GM23338 (cell line): ENCODE results near the gene DIPK1A. TPM values are rescaled to one million over a fixed set of nuclear protein-coding genes. Genes with fewer than 3 reads are reported as not detected.

Experiments used
- ATAC-seq: fragments of 200-7000 bp; cut with Tn5 transposase; 3 replicates; pipeline ENCODE4 v1.9.1; 2020
- DNase-seq: peaks from one replicate; pipeline ENCODE4 v3.0.0-alpha.2; 2015; ENCODE audit warnings: low spot score
- H2AFZ ChIP-seq: fragments of 200-600 bp; sonication (generic); 2 replicates; pipeline ENCODE4 v1.8.0; 2016; ENCODE audit warnings: antibody characterized with exemption, mild to moderate bottlenecking, moderate library complexity
- H3F3A ChIP-seq: fragments of 200-600 bp; sonication (generic); replicated peaks from 2 replicates; pipeline ENCODE4 v1.8.0; 2017; ENCODE audit warnings: antibody characterized with exemption, mixed run types, low read depth
- H3K27ac ChIP-seq: fragments of 200-600 bp; sonication (generic); 2 replicates; pipeline ENCODE4 v1.6.1; 2016; ENCODE audit warnings: low read depth
- H3K27me3 ChIP-seq: fragments of 200-600 bp; sonication (generic); 2 replicates; pipeline ENCODE4 v1.8.0; 2016; ENCODE audit warnings: mild to moderate bottlenecking, mixed run types, moderate library complexity; ENCODE audit not compliant: insufficient read depth
- H3K36me3 ChIP-seq: fragments of 200-600 bp; sonication (generic); 2 replicates; pipeline ENCODE4 v1.8.0; 2016; ENCODE audit warnings: mild to moderate bottlenecking; ENCODE audit not compliant: insufficient read depth
- H3K4me1 ChIP-seq: fragments of 200-600 bp; sonication (generic); 2 replicates; pipeline ENCODE4 v1.8.0; 2016; ENCODE audit warnings: mild to moderate bottlenecking, moderate library complexity; ENCODE audit not compliant: insufficient read depth
- H3K4me2 ChIP-seq: fragments of 200-600 bp; sonication (generic); 2 replicates; pipeline ENCODE4 v1.7.1; 2017; ENCODE audit warnings: mixed run types
- H3K4me3 ChIP-seq: fragments of 200-600 bp; sonication (generic); 2 replicates; pipeline ENCODE4 v1.6.1; 2016; ENCODE audit warnings: mixed run types
- H3K79me2 ChIP-seq: fragments of 200-600 bp; sonication (generic); replicated peaks from 2 replicates; pipeline ENCODE4 v1.8.0; 2017; ENCODE audit warnings: mild to moderate bottlenecking; ENCODE audit not compliant: insufficient read depth
- H3K9me2 ChIP-seq: fragments of 200-600 bp; sonication (generic); 2 replicates; pipeline ENCODE4 v1.8.0; 2017; ENCODE audit not compliant: insufficient read depth
- H4K20me1 ChIP-seq: fragments of 200-600 bp; sonication (generic); replicated peaks from 2 replicates; pipeline ENCODE4 v1.8.0; 2017; ENCODE audit warnings: mild to moderate bottlenecking; ENCODE audit not compliant: insufficient read depth
- H3K27ac Mint-ChIP-seq: 2 replicates; pipeline ENCODE4 v1.8.0; 2020; ENCODE audit warnings: inconsistent platforms, mild to moderate bottlenecking, moderate library complexity, mixed read lengths
- H3K27me3 Mint-ChIP-seq: 3 replicates; pipeline ENCODE4 v1.8.0; 2022; ENCODE audit warnings: low read depth, mild to moderate bottlenecking, moderate library complexity, mixed read lengths, inconsistent platforms; ENCODE audit not compliant: insufficient read depth, poor library complexity
- H3K36me3 Mint-ChIP-seq: 3 replicates; pipeline ENCODE4 v1.8.0; 2021; ENCODE audit warnings: low read depth, mild to moderate bottlenecking, inconsistent platforms, moderate library complexity, mixed read lengths
- H3K4me1 Mint-ChIP-seq: 3 replicates; pipeline ENCODE4 v1.8.0; 2020; ENCODE audit warnings: mild to moderate bottlenecking, inconsistent platforms, mixed read lengths
- H3K4me3 Mint-ChIP-seq: 3 replicates; pipeline ENCODE4 v1.8.0; 2021; ENCODE audit warnings: moderate library complexity, mild to moderate bottlenecking, inconsistent platforms, mixed read lengths
- H3K9me3 Mint-ChIP-seq: 3 replicates; pipeline ENCODE4 v1.8.0; 2020; ENCODE audit warnings: moderate library complexity, mild to moderate bottlenecking, inconsistent platforms, mixed read lengths
- JUNB ChIP-seq: IDR thresholded peaks from one replicate; pipeline ENCODE4 v1.6.1; 2016; ENCODE audit warnings: antibody characterized with exemption; ENCODE audit not compliant: unreplicated experiment
- NANOG ChIP-seq: IDR thresholded peaks from 2 replicates; pipeline ENCODE4 v1.6.1; 2016; ENCODE audit warnings: antibody characterized with exemption, borderline replicate concordance
- POLR2AphosphoS5 ChIP-seq: IDR thresholded peaks from 2 replicates; pipeline ENCODE4 v1.6.1; 2016; ENCODE audit warnings: antibody characterized with exemption, low read depth
- ZNF114 ChIP-seq: fragments of 250-450 bp; sonication (Bioruptor Pico); IDR thresholded peaks from 2 replicates; pipeline ENCODE4 v1.5.0; 2020; ENCODE audit warnings: mild to moderate bottlenecking, moderate library complexity
- ZNF331 ChIP-seq: fragments of 250-450 bp; sonication (Bioruptor Pico); IDR thresholded peaks from 2 replicates; pipeline ENCODE4 v1.5.0; 2020; ENCODE audit warnings: low read depth, mild to moderate bottlenecking, moderate library complexity
- polyA plus RNA-seq: library from polyadenylated mRNA; unstranded; fragments of >200 nt; fragmentation: Nextera tagmentation; extraction: Ambion mirVana; gene quantifications from 2 replicates; pipeline ENCODE4 v1.2.1, GENCODE V29; 2016
- total RNA-seq: library from RNA; depleted of rRNA; stranded (reverse); fragments of >200 nt; shearing (Covaris generic); gene quantifications from 2 replicates; pipeline ENCODE4 v1.2.3, GENCODE V29; 2014
- TF ChIP-seq, protein P1 (sequence below): fragments of 250-450 bp; sonication (Bioruptor Pico); IDR thresholded peaks from 2 replicates; pipeline ENCODE4 v1.5.0; 2020; ENCODE audit warnings: mild to moderate bottlenecking, moderate library complexity
- TF ChIP-seq, protein P2 (sequence below): IDR thresholded peaks from one replicate; pipeline ENCODE4 v1.6.1; 2018; ENCODE audit warnings: antibody characterized with exemption; ENCODE audit not compliant: unreplicated experiment

Gene DIPK1A
- total and polyA plus RNA-seq, 2 experiments from 2014 or later = 4.8 to 6.1 TPM

DNA sequence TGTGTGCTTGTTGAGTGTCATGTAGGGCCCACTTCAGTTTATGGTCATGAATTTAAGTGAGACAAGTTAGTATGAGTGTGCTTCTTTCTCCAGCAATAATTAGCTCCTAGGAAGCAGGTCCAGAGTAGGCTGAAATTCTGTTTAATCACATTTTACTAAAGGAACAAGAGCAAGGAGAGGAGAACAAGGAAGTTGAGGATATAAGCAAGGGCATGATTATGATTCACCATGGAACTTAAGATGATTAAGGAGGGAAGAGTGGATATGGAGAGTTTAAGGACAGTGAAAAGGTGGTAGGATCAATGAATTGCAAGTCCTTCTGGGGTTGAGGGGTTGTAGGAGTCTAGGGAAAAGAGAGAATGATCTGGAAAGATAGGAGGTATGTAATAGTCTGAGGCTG, 3.1 kb upstream of the DIPK1A start:
- H3K4me1 Mint-ChIP-seq = peaks cover 8% of the 10 kb centered on the region; the same call in 2 of the 3 replicates
- Histone ChIP-seq H3K4me3 (no peak overlapping the region), H3K9me2 (no peaks in the 10 kb centered on the region), H3K4me1 (peaks cover 14% of the 10 kb centered on the region), H3K36me3 (no peaks in the 10 kb centered on the region), H3K4me2 (no peak overlapping the region), H3K27me3 (peaks cover 6% of the 10 kb centered on the region), H2AFZ (no peak overlapping the region), H3K27ac (no peak overlapping the region), H3K79me2 (no peaks in the 10 kb centered on the region), H3F3A (0 out of 2 replicates have a peak, but pooled peaks cover 4% of the 10 kb centered on the region), H4K20me1 (no peaks in the 10 kb centered on the region)
- DNase-seq = no peak
- H3K27me3 Mint-ChIP-seq = peaks cover 4% of the 10 kb centered on the region
- no peak overlapping the region for H3K4me3 Mint-ChIP-seq
- H3K36me3 Mint-ChIP-seq = no peaks in the 10 kb centered on the region
- ATAC-seq = no peak
- no peak for TF ChIP-seq POLR2AphosphoS5
- TF ChIP-seq, protein P1, sequence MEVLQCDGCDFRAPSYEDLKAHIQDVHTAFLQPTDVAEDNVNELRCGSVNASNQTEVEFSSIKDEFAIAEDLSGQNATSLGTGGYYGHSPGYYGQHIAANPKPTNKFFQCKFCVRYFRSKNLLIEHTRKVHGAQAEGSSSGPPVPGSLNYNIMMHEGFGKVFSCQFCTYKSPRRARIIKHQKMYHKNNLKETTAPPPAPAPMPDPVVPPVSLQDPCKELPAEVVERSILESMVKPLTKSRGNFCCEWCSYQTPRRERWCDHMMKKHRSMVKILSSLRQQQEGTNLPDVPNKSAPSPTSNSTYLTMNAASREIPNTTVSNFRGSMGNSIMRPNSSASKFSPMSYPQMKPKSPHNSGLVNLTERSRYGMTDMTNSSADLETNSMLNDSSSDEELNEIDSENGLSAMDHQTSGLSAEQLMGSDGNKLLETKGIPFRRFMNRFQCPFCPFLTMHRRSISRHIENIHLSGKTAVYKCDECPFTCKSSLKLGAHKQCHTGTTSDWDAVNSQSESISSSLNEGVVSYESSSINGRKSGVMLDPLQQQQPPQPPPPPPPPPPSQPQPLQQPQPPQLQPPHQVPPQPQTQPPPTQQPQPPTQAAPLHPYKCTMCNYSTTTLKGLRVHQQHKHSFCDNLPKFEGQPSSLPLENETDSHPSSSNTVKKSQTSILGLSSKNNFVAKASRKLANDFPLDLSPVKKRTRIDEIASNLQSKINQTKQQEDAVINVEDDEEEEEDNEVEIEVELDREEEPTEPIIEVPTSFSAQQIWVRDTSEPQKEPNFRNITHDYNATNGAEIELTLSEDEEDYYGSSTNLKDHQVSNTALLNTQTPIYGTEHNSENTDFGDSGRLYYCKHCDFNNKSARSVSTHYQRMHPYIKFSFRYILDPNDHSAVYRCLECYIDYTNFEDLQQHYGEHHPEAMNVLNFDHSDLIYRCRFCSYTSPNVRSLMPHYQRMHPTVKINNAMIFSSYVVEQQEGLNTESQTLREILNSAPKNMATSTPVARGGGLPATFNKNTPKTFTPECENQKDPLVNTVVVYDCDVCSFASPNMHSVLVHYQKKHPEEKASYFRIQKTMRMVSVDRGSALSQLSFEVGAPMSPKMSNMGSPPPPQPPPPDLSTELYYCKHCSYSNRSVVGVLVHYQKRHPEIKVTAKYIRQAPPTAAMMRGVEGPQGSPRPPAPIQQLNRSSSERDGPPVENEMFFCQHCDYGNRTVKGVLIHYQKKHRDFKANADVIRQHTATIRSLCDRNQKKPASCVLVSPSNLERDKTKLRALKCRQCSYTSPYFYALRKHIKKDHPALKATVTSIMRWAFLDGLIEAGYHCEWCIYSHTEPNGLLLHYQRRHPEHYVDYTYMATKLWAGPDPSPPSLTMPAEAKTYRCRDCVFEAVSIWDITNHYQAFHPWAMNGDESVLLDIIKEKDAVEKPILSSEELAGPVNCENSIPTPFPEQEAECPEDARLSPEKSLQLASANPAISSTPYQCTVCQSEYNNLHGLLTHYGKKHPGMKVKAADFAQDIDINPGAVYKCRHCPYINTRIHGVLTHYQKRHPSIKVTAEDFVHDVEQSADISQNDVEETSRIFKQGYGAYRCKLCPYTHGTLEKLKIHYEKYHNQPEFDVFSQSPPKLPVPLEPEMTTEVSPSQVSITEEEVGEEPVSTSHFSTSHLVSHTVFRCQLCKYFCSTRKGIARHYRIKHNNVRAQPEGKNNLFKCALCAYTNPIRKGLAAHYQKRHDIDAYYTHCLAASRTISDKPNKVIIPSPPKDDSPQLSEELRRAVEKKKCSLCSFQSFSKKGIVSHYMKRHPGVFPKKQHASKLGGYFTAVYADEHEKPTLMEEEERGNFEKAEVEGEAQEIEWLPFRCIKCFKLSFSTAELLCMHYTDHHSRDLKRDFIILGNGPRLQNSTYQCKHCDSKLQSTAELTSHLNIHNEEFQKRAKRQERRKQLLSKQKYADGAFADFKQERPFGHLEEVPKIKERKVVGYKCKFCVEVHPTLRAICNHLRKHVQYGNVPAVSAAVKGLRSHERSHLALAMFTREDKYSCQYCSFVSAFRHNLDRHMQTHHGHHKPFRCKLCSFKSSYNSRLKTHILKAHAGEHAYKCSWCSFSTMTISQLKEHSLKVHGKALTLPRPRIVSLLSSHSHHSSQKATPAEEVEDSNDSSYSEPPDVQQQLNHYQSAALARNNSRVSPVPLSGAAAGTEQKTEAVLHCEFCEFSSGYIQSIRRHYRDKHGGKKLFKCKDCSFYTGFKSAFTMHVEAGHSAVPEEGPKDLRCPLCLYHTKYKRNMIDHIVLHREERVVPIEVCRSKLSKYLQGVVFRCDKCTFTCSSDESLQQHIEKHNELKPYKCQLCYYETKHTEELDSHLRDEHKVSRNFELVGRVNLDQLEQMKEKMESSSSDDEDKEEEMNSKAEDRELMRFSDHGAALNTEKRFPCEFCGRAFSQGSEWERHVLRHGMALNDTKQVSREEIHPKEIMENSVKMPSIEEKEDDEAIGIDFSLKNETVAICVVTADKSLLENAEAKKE (CRISPR knock-in tag) = no peak
- TF ChIP-seq JUNB = no peak
- no peak for TF ChIP-seq ZNF114 (CRISPR knock-in tag)
- TF ChIP-seq, protein P2, sequence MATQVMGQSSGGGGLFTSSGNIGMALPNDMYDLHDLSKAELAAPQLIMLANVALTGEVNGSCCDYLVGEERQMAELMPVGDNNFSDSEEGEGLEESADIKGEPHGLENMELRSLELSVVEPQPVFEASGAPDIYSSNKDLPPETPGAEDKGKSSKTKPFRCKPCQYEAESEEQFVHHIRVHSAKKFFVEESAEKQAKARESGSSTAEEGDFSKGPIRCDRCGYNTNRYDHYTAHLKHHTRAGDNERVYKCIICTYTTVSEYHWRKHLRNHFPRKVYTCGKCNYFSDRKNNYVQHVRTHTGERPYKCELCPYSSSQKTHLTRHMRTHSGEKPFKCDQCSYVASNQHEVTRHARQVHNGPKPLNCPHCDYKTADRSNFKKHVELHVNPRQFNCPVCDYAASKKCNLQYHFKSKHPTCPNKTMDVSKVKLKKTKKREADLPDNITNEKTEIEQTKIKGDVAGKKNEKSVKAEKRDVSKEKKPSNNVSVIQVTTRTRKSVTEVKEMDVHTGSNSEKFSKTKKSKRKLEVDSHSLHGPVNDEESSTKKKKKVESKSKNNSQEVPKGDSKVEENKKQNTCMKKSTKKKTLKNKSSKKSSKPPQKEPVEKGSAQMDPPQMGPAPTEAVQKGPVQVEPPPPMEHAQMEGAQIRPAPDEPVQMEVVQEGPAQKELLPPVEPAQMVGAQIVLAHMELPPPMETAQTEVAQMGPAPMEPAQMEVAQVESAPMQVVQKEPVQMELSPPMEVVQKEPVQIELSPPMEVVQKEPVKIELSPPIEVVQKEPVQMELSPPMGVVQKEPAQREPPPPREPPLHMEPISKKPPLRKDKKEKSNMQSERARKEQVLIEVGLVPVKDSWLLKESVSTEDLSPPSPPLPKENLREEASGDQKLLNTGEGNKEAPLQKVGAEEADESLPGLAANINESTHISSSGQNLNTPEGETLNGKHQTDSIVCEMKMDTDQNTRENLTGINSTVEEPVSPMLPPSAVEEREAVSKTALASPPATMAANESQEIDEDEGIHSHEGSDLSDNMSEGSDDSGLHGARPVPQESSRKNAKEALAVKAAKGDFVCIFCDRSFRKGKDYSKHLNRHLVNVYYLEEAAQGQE = no peak
- no peak for TF ChIP-seq NANOG
- TF ChIP-seq ZNF331 (CRISPR knock-in tag) = no peak
- no peaks in the 10 kb centered on the region for H3K9me3 Mint-ChIP-seq
- no peak overlapping the region for H3K27ac Mint-ChIP-seq
